ENCODE data around the gene CAST.
"Not testable (repeated sequence)": the region's sequence is repeated elsewhere in the genome, so short reads cannot be mapped to it uniquely, and the experiment has no call there.

Gene CAST

GRCh38 chr5:96785326-96786109, 123.3 kb downstream of the CAST start:
- DNase-seq: no peak

DNA sequence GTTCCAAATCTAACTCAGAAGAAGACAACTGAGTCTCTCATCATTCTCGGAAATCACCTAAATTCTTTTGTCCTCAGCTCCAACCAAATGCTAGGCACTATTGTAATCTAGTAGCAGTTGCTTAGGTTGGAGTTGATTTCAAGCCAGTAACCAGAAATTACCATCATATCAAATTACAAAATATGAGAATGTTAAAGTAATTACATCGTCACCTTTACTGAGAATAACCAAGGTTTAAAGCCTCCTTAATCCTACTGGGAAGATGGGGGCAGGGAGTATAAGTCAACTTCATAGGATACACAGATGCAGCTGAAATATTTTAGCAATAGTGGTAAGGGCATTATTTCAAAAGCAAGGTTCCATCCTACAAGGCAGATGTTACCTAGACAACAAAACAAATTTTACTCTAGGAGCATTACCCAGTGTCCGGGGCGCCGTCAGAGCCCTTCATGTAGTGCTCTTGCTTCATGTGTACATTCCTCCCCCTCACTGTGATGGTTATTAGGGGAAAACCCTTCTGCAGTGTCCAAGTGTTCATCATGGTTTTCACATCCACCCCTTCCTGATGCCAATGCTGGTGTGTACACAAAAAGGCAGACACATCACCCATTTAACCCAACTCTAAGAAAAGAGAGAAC, 126.1 kb downstream of the CAST start:
- DNase-seq: no peak

- no peak for DNase-seq
These were observed 127.7 kb downstream of the CAST start for GRCh38 chr5:96789794-96790330.

GRCh38 chr5:96790961-96791504, 128.9 kb downstream of the CAST start:
- no peak for DNase-seq

DNA sequence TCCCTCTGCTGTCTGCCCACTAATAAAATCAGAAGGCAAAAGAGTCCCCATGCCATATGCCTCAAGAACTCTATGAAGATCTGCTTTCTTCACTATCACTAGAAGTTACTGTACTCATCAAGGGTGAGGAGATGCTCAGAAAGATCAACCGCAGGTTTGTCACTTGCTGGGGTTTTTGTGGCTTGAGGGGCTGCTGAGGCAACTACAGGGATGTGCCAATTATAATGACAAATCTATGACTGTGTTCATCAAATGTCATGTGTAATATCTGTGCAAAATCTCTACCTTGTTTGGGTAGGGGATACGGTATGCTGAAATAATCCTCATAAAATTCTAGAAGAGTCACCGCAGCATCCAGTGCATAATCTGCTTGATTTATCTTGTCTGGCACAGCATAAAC, 132.6 kb downstream of the CAST start:
- no peak for DNase-seq

GRCh38 chr5:96795626-96796025, 133.4 kb downstream of the CAST start:
- DNase-seq: no peak

- no peak for DNase-seq
These were observed 134.3 kb downstream of the CAST start for GRCh38 chr5:96796434-96796833.

GRCh38 chr5:96801718-96802117, 139.5 kb downstream of the CAST start:
- DNase-seq: not testable (repeated sequence)

DNA sequence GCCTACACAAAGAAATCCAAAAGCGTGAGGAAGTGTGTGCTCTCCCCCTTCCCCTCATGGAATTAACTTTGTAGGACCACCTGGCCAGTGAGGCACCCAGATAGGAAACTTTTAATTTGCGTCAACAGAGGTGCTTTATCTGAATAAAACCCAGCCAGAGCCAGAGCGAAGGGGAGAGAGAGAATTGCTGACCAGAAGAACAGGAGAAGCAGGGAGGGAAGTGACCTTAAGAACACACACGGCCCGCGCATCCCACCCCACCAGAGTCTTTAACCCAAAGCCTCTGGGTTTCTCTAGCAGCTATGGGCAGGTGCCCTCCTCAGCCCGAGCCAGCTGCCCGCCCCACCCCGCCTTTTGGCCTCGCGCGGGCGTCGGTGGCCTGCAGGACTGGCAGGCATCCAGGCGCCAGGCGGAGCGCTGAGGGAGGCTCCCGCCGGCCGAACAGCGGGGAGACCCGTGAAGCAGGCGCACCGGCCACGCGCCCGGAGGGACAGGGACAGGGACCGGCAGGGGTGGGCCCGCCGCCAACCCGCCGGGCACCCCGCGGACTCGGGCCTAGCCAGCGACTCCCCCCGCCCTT, 145.0 kb downstream of the CAST start:
- peak; percentile 86 for DNase-seq

- DNase-seq: no peak
These were observed 146.3 kb downstream of the CAST start for GRCh38 chr5:96808541-96808828.

DNA sequence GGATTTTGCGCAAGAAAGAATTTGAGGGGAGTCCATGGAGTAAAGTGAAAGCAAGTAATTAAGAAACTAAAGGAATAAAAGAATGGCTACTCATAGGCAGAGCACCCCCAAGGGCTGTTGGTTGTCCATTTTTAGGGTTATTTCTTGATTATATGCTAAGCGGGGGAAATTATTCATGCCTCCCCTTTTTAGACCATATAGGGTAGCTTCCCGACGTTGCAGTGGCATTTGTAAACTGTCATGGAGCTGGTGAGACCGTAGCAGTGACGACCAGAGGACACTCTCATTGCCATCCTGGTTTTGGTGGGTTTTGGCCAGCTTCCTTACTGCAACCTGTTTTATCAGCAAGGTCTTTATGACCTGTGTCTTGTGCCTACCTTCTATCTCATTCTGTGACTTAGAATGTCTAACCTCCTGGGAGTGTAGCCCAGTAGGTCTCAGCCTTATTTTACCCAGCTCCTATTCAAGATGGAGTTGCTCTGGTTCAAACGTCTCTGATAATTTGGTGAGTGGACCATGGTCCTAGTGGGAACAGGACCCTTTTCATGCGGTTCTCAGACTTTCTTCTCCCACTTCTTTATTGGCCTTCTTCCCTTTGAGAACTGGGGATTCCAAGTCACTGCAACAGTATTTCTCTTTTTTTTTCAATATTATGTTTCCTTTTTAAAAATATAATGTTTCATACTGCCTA, 146.8 kb downstream of the CAST start:
- DNase-seq: no peak

- DNase-seq: no peak
These were observed 147.7 kb downstream of the CAST start for GRCh38 chr5:96809921-96810320.

DNA sequence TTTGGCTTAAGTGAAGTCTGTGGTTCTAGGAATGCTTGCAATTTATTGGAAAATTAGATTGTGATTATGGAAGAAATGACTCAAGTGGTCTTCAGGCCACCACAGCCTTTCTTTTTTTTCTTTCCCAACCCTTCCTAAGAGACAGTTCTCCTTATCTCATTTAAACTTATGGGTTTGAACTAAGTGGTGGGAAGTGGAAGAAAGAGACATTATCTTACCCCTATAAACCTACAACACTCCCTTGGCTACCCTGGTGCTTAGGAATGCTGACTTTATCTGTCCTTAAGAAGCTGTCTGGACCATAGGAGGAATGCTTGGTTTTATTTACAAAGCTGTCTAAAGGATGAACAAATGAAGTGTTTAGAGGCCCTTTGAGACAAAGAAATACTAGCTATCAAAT, 150.7 kb downstream of the CAST start:
- no peak for DNase-seq

- no peak for DNase-seq
These were observed 151.9 kb downstream of the CAST start for GRCh38 chr5:96814041-96814440.

GRCh38 chr5:96816411-96816939, 154.3 kb downstream of the CAST start:
- DNase-seq: no peak

DNA sequence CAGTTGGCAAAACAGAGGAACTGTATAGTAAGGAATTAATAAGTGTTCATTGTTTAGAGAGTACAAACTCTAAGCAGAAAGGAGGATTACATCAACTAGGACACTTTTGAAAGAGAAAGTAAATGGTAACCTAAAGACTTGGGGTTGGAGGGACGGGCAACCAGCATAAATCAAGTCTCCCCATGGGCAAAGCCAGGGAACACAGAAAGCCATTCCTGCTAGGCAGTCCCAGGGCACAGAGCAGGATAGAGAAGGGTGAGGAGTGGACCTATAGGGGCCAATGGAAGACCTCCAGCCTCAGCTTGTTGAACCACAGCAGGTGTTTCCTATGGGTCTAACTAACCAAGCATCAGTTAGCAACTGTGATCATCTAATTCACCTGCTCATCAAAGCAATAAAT, 154.8 kb downstream of the CAST start:
- no peak for DNase-seq

GRCh38 chr5:96817506-96817905, 155.3 kb downstream of the CAST start:
- no peak for DNase-seq

- DNase-seq: no peak
These were observed 156.1 kb downstream of the CAST start for GRCh38 chr5:96818125-96818788.

- no peak for DNase-seq
These were observed 157.6 kb downstream of the CAST start for GRCh38 chr5:96819806-96820205.

- no peak for DNase-seq
These were observed 159.2 kb downstream of the CAST start for GRCh38 chr5:96821260-96821916.

- DNase-seq: no peak
These were observed 160.7 kb downstream of the CAST start for GRCh38 chr5:96822686-96823459.
